ENCODE measurements around the gene TRIM52.

DNA sequence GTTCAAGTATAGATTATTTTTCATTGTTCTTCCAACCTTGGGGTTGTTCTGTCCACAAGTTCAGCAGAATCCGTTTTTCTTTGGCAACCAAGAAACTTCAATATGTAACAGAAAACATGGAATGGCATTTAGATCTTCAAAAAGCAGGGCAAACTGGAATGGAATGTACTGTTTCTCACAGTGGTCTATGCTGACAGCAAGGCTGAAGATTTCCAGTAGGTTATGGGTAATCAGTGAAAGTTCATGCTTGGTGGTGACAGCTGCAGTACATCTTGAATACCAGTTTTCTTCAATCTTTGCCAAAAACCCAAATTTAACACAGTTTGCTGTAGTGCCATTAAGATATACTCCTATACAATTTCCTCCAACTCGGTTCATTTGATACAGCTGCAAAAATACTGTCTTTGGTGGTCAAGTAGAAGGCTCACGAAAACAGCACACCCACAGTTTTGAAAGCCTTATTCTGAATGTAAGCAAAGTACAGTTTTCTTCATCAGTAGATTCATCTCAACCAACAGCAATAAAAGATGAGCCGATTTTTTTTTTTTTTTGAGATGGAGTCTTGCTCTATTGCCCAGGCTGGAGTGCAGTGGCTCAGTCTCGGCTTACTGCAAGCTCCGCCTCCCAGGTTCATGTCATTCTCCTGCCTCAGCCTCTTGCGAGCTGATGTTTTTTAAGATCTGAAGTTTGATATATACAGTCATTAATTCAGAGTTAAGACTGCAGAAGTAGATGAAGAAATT is 4.9 kb downstream of the TRIM52 start:
- TF ChIP-seq EZH2phosphoT487 (IDR thresholded peaks at IDR 0.05; ENCODE audit: borderline replicate concordance, low read depth) (no peak), TAF1 (IDR thresholded peaks at IDR 0.05; ENCODE audit: borderline replicate concordance, low read depth, low read length) (no peak), JUND (IDR thresholded peaks at IDR 0.05) (no peak), RXRA (IDR thresholded peaks at IDR 0.05; ENCODE audit: borderline replicate concordance, low read depth) (no peak), MXI1 (IDR thresholded peaks at IDR 0.05; ENCODE audit: low read depth, low read length) (no peak), CHD2 (IDR thresholded peaks at IDR 0.05; ENCODE audit: low read length, partially characterized antibody) (no peak), RAD21 (IDR thresholded peaks at IDR 0.05; ENCODE audit: low read length) (no peak), POLR2AphosphoS5 (IDR thresholded peaks at IDR 0.05; ENCODE audit: low read depth, low read length) (no peak)
- TF ChIP-seq, protein P1, sequence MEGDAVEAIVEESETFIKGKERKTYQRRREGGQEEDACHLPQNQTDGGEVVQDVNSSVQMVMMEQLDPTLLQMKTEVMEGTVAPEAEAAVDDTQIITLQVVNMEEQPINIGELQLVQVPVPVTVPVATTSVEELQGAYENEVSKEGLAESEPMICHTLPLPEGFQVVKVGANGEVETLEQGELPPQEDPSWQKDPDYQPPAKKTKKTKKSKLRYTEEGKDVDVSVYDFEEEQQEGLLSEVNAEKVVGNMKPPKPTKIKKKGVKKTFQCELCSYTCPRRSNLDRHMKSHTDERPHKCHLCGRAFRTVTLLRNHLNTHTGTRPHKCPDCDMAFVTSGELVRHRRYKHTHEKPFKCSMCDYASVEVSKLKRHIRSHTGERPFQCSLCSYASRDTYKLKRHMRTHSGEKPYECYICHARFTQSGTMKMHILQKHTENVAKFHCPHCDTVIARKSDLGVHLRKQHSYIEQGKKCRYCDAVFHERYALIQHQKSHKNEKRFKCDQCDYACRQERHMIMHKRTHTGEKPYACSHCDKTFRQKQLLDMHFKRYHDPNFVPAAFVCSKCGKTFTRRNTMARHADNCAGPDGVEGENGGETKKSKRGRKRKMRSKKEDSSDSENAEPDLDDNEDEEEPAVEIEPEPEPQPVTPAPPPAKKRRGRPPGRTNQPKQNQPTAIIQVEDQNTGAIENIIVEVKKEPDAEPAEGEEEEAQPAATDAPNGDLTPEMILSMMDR (IDR thresholded peaks at IDR 0.05) = no peak
- TF ChIP-seq, protein P2, sequence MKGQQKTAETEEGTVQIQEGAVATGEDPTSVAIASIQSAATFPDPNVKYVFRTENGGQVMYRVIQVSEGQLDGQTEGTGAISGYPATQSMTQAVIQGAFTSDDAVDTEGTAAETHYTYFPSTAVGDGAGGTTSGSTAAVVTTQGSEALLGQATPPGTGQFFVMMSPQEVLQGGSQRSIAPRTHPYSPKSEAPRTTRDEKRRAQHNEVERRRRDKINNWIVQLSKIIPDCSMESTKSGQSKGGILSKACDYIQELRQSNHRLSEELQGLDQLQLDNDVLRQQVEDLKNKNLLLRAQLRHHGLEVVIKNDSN (IDR thresholded peaks at IDR 0.05; ENCODE audit: borderline replicate concordance, low read depth) = no peak

Measured in SK-N-SH (cell line).